ENCODE results near the gene IRF2. TPM values are rescaled to one million over a fixed set of nuclear protein-coding genes. Genes with fewer than 3 reads are reported as not detected.

The IRF2 gene
- total RNA-seq, 3 donors from 2014 or later (not counting 1 experiment from before 2014, with no cell fraction given) = 50.6 to 68.5 (median 59.8) TPM

DNA sequence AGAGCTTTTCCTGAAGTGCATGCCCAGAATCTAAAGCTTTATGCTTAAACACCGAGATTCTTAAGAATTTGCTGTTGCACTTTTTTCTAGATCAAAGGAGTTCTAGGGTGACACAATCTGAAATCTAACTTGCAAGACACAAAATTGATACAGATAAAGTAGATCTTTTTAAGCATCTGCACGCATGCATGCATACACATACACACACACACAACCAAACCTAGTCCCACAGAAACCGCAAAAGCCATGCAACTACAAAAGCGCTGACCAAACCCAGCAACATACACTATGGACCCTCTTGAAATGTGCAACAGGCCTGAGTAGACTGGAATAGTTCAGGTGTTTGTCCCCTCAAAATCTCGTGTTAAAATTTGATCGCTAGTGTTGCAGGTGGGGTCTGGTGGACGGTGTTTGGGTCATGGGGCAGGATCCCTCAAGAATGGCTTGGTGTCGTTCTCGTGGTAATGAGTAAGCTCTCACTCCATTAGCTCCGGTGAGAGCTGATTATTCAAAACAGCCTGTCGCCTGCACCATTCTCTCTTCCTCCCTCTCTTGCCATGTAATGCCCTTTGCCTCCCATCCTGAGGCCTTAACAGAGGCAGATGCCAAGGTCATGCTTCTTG is 52.7 kb downstream of the IRF2 start:
- Histone ChIP-seq H3K36me3 (ENCODE audit: control insufficient read depth, insufficient read depth, low read length) (peaks cover 32% of the 10 kb centered on the region), H3K4me1 (ENCODE audit: control insufficient read depth, insufficient read depth, low read length) (peaks cover 20% of the 10 kb centered on the region), H3K9me3 (ENCODE audit: control insufficient read depth, insufficient read depth, low read length) (no peaks in the 10 kb centered on the region), H3K27me3 (ENCODE audit: control insufficient read depth, insufficient read depth, low read length) (no peaks in the 10 kb centered on the region), H3K27ac (ENCODE audit: low read length) (peak overlapping the region; percentile 12), H3K4me3 (ENCODE audit: low read length) (no peak overlapping the region)
- ATAC-seq (no peak), DNase-seq (peak in 1 of 2 donors; percentile 24)
- H3K4me3 Mint-ChIP-seq = no peak overlapping the region
- intact Hi-C loops (cut with micrococcal nuclease) = no loop called here
- H3K27ac Mint-ChIP-seq = peak overlapping the region; percentile 83 to 92
- TF ChIP-seq, protein P1, sequence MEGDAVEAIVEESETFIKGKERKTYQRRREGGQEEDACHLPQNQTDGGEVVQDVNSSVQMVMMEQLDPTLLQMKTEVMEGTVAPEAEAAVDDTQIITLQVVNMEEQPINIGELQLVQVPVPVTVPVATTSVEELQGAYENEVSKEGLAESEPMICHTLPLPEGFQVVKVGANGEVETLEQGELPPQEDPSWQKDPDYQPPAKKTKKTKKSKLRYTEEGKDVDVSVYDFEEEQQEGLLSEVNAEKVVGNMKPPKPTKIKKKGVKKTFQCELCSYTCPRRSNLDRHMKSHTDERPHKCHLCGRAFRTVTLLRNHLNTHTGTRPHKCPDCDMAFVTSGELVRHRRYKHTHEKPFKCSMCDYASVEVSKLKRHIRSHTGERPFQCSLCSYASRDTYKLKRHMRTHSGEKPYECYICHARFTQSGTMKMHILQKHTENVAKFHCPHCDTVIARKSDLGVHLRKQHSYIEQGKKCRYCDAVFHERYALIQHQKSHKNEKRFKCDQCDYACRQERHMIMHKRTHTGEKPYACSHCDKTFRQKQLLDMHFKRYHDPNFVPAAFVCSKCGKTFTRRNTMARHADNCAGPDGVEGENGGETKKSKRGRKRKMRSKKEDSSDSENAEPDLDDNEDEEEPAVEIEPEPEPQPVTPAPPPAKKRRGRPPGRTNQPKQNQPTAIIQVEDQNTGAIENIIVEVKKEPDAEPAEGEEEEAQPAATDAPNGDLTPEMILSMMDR (IDR thresholded peaks at IDR 0.05) = no peak
- H3K4me1 Mint-ChIP-seq = peaks cover 69 to 72% of the 10 kb centered on the region in 2 donors
- H3K36me3 Mint-ChIP-seq = peaks cover 7% of the 10 kb centered on the region
- H3K27me3 Mint-ChIP-seq (ENCODE audit: low read depth in 2 of 2) = no peaks in the 10 kb centered on the region
- peaks cover 2 to 3% of the 10 kb centered on the region in 2 donors for H3K9me3 Mint-ChIP-seq
- WGBS (ENCODE audit: insufficient coverage) = 70% methylated on average over 11 of the region's 11 CpGs

DNA sequence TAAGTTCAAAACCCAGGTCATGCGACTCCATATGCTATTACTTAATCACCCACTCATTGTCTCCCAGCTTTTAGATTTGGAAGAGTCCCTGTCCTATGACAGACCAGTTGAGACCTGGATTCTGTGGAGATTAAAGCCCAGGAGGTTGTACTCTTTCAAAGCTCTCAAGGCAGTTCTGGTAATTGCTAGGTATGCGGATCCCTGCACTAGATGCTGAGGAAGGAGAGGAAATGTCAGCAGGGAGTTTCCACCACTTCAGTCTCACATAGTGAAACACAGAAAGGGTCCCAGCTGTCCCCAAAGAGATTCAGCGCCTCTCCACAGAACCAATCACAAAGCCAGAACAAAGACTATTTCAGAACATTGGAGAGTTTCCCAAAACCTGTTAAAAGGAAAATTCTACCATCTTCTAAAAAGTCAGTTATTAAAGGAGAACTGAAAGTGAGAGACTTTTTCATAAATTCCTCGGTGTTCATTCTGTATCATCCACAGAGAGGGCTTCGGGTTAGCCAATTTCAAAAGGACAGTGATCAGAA is 53.4 kb downstream of the IRF2 start:
- 43% methylated on average over 4 of the region's 5 CpGs for WGBS (ENCODE audit: insufficient coverage)
- intact Hi-C loops (cut with micrococcal nuclease) = no loop called here
- no peak overlapping the region for H3K4me3 Mint-ChIP-seq
- H3K27ac Mint-ChIP-seq = peak overlapping the region; percentile 83 to 92
- Histone ChIP-seq H3K27me3 (ENCODE audit: control insufficient read depth, insufficient read depth, low read length) (no peaks in the 10 kb centered on the region), H3K9me3 (ENCODE audit: control insufficient read depth, insufficient read depth, low read length) (no peaks in the 10 kb centered on the region), H3K27ac (ENCODE audit: low read length) (peak overlapping the region; percentile 12), H3K4me1 (ENCODE audit: control insufficient read depth, insufficient read depth, low read length) (peaks cover 22% of the 10 kb centered on the region), H3K36me3 (ENCODE audit: control insufficient read depth, insufficient read depth, low read length) (peaks cover 27% of the 10 kb centered on the region), H3K4me3 (ENCODE audit: low read length) (no peak overlapping the region)
- ATAC-seq = peak in 1 of 3 donors; percentile 31
- no peaks in the 10 kb centered on the region for H3K27me3 Mint-ChIP-seq (ENCODE audit: low read depth in 2 of 2)
- TF ChIP-seq, protein P1 (IDR thresholded peaks at IDR 0.05) = no peak
- H3K9me3 Mint-ChIP-seq = peaks cover 2 to 3% of the 10 kb centered on the region in 2 donors
- peaks cover 63 to 66% of the 10 kb centered on the region in 2 donors for H3K4me1 Mint-ChIP-seq
- peak in 1 of 2 donors; percentile 66 for DNase-seq
- H3K36me3 Mint-ChIP-seq = peaks cover 7% of the 10 kb centered on the region

DNA sequence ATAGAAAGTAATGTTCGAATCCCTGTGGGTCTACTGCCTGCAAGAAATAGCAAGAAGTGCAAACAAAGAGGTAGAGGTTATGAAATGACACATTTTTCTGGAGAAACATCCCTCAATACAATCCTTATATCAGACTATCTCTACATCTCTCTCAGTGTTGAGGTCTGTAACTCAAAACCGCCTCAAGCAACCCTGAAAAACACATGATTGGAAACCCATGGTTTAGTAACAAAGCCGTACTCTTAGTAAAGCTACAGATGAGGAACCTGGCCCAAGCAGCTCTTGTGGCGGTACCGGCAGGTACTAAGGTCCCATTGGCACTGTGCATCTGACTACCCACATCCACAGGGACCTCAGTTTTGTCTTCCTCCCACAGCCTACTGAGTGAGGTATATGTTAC is 53.9 kb downstream of the IRF2 start:
- Histone ChIP-seq H3K27ac (ENCODE audit: low read length) (peak overlapping the region; percentile 12), H3K36me3 (ENCODE audit: control insufficient read depth, insufficient read depth, low read length) (peaks cover 31% of the 10 kb centered on the region), H3K4me3 (ENCODE audit: low read length) (no peak overlapping the region), H3K27me3 (ENCODE audit: control insufficient read depth, insufficient read depth, low read length) (no peaks in the 10 kb centered on the region), H3K9me3 (ENCODE audit: control insufficient read depth, insufficient read depth, low read length) (no peaks in the 10 kb centered on the region), H3K4me1 (ENCODE audit: control insufficient read depth, insufficient read depth, low read length) (peaks cover 22% of the 10 kb centered on the region)
- no peak overlapping the region for H3K4me3 Mint-ChIP-seq
- TF ChIP-seq, protein P1 (IDR thresholded peaks at IDR 0.05) = no peak
- peaks cover 7% of the 10 kb centered on the region for H3K36me3 Mint-ChIP-seq
- H3K27me3 Mint-ChIP-seq (ENCODE audit: low read depth in 2 of 2) = no peaks in the 10 kb centered on the region
- H3K9me3 Mint-ChIP-seq = peaks cover 2 to 3% of the 10 kb centered on the region in 2 donors
- peak in 1 of 2 donors; percentile 24 for DNase-seq
- ATAC-seq = no peak
- peak overlapping the region; percentile 83 to 92 for H3K27ac Mint-ChIP-seq
- intact Hi-C loops (cut with micrococcal nuclease) = no loop called here
- H3K4me1 Mint-ChIP-seq = peaks cover 63 to 66% of the 10 kb centered on the region in 2 donors
- WGBS (ENCODE audit: insufficient coverage) = 79% methylated on average over 4 of the region's 5 CpGs
